ENCODE data around the gene ENTPD8.

DNA sequence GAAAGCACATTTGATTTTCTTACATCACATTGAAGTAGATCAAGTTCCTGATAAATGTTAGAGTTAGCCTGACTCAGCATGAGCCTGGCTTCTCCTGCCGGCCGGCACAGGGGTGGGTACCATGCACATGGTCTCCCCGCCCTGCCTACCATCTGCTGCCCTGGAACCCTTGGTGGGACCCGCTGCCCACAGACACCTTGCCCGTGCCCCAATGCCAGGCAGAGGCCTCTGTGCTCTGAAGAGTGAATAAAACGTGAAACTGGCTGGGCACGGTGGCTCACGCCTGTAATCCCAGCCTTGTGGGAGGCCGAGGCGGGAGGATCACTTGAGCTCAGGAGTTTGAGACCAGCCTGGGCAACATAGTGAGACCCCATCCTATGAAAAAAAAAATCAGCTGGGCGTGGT lies 35.5 kb downstream of the ENTPD8 start:
- no peak for TF ChIP-seq POLR2A (IDR thresholded peaks at IDR 0.05)
- TF ChIP-seq, protein P1, sequence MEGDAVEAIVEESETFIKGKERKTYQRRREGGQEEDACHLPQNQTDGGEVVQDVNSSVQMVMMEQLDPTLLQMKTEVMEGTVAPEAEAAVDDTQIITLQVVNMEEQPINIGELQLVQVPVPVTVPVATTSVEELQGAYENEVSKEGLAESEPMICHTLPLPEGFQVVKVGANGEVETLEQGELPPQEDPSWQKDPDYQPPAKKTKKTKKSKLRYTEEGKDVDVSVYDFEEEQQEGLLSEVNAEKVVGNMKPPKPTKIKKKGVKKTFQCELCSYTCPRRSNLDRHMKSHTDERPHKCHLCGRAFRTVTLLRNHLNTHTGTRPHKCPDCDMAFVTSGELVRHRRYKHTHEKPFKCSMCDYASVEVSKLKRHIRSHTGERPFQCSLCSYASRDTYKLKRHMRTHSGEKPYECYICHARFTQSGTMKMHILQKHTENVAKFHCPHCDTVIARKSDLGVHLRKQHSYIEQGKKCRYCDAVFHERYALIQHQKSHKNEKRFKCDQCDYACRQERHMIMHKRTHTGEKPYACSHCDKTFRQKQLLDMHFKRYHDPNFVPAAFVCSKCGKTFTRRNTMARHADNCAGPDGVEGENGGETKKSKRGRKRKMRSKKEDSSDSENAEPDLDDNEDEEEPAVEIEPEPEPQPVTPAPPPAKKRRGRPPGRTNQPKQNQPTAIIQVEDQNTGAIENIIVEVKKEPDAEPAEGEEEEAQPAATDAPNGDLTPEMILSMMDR (IDR thresholded peaks at IDR 0.05) = no peak

Data from uterus (tissue), 2 donors.